ENCODE results near the gene PTCH1. TPM values are rescaled to one million over a fixed set of nuclear protein-coding genes. Genes with fewer than 3 reads are reported as not detected.

PTCH1 gene
- polyA plus RNA-seq, 1 of the 3 experiments (the other 2 are of a cell fraction) = 3.3 TPM

GRCh38 chr9:95459851-95460517 lies 56.8 kb downstream of the PTCH1 start:
- TF ChIP-seq NRF1 (IDR thresholded peaks at IDR 0.05; ENCODE audit: low read depth, low read length) (no peak), CHD2 (IDR thresholded peaks at IDR 0.05; ENCODE audit: low read length, partially characterized antibody) (peak; percentile 30), MXI1 (IDR thresholded peaks at IDR 0.05; ENCODE audit: low read depth, low read length) (no peak), GATA2 (CRISPR knock-in tag; IDR thresholded peaks at IDR 0.05) (peak; percentile 79), EP300 (IDR thresholded peaks at IDR 0.05; ENCODE audit: borderline replicate concordance in 1 of 2, low read depth in 1 of 2, low read length in 1 of 2) (peak in 1 of 2 experiments; percentile 70; a peak in 2 of 4 replicates)
- Histone ChIP-seq H3F3A (replicated peaks; ENCODE audit: insufficient read depth) (peaks cover 9% of the 10 kb centered on the region), H3K79me2 (ENCODE audit: insufficient read depth) (no peaks in the 10 kb centered on the region), H3K9me2 (no peaks in the 10 kb centered on the region), H3K27ac (ENCODE audit: low read depth in 2 of 2, low read length in 1 of 2) (peak overlapping the region in 1 of 2 experiments; percentile 82; a peak in 2 of 4 replicates), H3K4me1 (ENCODE audit: control insufficient read depth in 1 of 2, insufficient read depth in 2 of 2, low read depth in 1 of 2, low read length in 1 of 2) (peaks cover 13 to 61% of the 10 kb centered on the region in 2 experiments; a peak in 3 of 4 replicates), H3K4me2 (no peak overlapping the region), H3K9ac (no peak overlapping the region), H2AFZ (ENCODE audit: low read depth) (no peak overlapping the region), H3K27me3 (ENCODE audit: insufficient read depth) (no peaks in the 10 kb centered on the region), H4K20me1 (ENCODE audit: insufficient read depth) (no peaks in the 10 kb centered on the region), H3K36me3 (replicated peaks in 1 of 2; ENCODE audit: control insufficient read depth in 1 of 2, insufficient read depth in 2 of 2, low read length in 1 of 2) (peaks cover 10 to 38% of the 10 kb centered on the region in 2 experiments), H3K9me3 (no peaks in the 10 kb centered on the region), H3K4me3 (ENCODE audit: low read depth in 2 of 2, low read length in 1 of 2) (no peak overlapping the region)
- POLR2A ChIA-PET = interaction anchor here (1.1 to 1.2 kb wide), 3 partner anchors 34 to 49 kb away, joined by 4 to 7 read pairs (median 6); no protein-coding TSS in a partner anchor
- WGBS (ENCODE audit: low lambda C conversion rate) = 87% methylated on average over 19 of the region's 19 CpGs
- CTCF ChIA-PET = no interaction called here
- no peak for DNase-seq

- H4K20me1 ChIP-seq (ENCODE audit: insufficient read depth) = no peaks in the 10 kb centered on the region
- no peak for TF ChIP-seq GABPA (IDR thresholded peaks at IDR 0.05; ENCODE audit: low read depth)
- no peak for TF ChIP-seq FOXM1 (IDR thresholded peaks at IDR 0.05; ENCODE audit: low read depth)
- TF ChIP-seq REST (IDR thresholded peaks at IDR 0.05; ENCODE audit: low read depth, low read length) = no peak
- no peak for TF ChIP-seq FOSL2 (IDR thresholded peaks at IDR 0.05; ENCODE audit: borderline replicate concordance, low read depth)
- no peak for TF ChIP-seq EP300 (IDR thresholded peaks at IDR 0.05; ENCODE audit: borderline replicate concordance in 1 of 2, low read depth in 1 of 2, low read length in 1 of 2)
- TF ChIP-seq NFIC (IDR thresholded peaks at IDR 0.05; ENCODE audit: borderline replicate concordance) = no peak
- TF ChIP-seq TCF12 (IDR thresholded peaks at IDR 0.05) = no peak
- TF ChIP-seq TEAD4 (IDR thresholded peaks at IDR 0.05; ENCODE audit: borderline replicate concordance, insufficient read depth) = no peak
- no peak for TF ChIP-seq RFX5 (IDR thresholded peaks at IDR 0.05; ENCODE audit: low read length)
- no peak for TF ChIP-seq RXRA (IDR thresholded peaks at IDR 0.05; ENCODE audit: borderline replicate concordance, low read depth)
- no peak for TF ChIP-seq MEF2A (IDR thresholded peaks at IDR 0.05; ENCODE audit: borderline replicate concordance, low read depth)
- no peak for TF ChIP-seq SIN3A (IDR thresholded peaks at IDR 0.05; ENCODE audit: borderline replicate concordance, low read depth, low read length)
- TF ChIP-seq MAX (IDR thresholded peaks at IDR 0.05; ENCODE audit: low read depth) = no peak
- TF ChIP-seq SMC3 (IDR thresholded peaks at IDR 0.05; ENCODE audit: low read depth, low read length) = no peak
- no peak for TF ChIP-seq CTCF (IDR thresholded peaks at IDR 0.05)
- no peak for TF ChIP-seq RCOR1 (IDR thresholded peaks at IDR 0.05; ENCODE audit: low read length)
- TF ChIP-seq NRF1 (IDR thresholded peaks at IDR 0.05; ENCODE audit: low read depth, low read length) = no peak
- no peak for TF ChIP-seq EZH2phosphoT487 (IDR thresholded peaks at IDR 0.05; ENCODE audit: borderline replicate concordance, low read depth)
- TF ChIP-seq TAF1 (IDR thresholded peaks at IDR 0.05; ENCODE audit: borderline replicate concordance, low read depth, low read length) = no peak
- no peak overlapping the region for H3K4me2 ChIP-seq
- DNase-seq = no peak
- peaks cover 13 to 61% of the 10 kb centered on the region in 2 experiments; a peak in 3 of 4 replicates for H3K4me1 ChIP-seq (ENCODE audit: control insufficient read depth in 1 of 2, insufficient read depth in 2 of 2, low read depth in 1 of 2, low read length in 1 of 2)
- POLR2A ChIA-PET = interaction anchor here (1.1 to 1.2 kb wide), 2 partner anchors 35 to 50 kb away, joined by 4 to 7 read pairs; no protein-coding TSS in a partner anchor
- peaks cover 9% of the 10 kb centered on the region for H3F3A ChIP-seq (replicated peaks; ENCODE audit: insufficient read depth)
- H3K9me3 ChIP-seq = no peaks in the 10 kb centered on the region
- H3K4me3 ChIP-seq (ENCODE audit: low read depth in 2 of 2, low read length in 1 of 2) = no peak overlapping the region; a peak in 1 of 4 replicates
- H3K27ac ChIP-seq (ENCODE audit: low read depth in 2 of 2, low read length in 1 of 2) = peak overlapping the region in 1 of 2 experiments; percentile 82; a peak in 2 of 4 replicates
- no peak overlapping the region for H3K9ac ChIP-seq
- no peaks in the 10 kb centered on the region for H3K27me3 ChIP-seq (ENCODE audit: insufficient read depth)
- peaks cover 10 to 46% of the 10 kb centered on the region in 2 experiments for H3K36me3 ChIP-seq (replicated peaks in 1 of 2; ENCODE audit: control insufficient read depth in 1 of 2, insufficient read depth in 2 of 2, low read length in 1 of 2)
- 73% methylated on average over 13 of the region's 13 CpGs for WGBS (ENCODE audit: low lambda C conversion rate)
- CTCF ChIA-PET = interaction anchor here (1.3 kb wide), 1 partner anchor 41 kb away, joined by 4 read pairs; no protein-coding TSS in a partner anchor
- no peaks in the 10 kb centered on the region for H3K9me2 ChIP-seq
- no peaks in the 10 kb centered on the region for H3K79me2 ChIP-seq (ENCODE audit: insufficient read depth)
- H2AFZ ChIP-seq (ENCODE audit: low read depth) = no peak overlapping the region
Measured at GRCh38 chr9:95459178-95459577, 57.6 kb downstream of the PTCH1 start.
